Measurements from ENCODE around the gene POU2AF2. TPM values are rescaled to one million over a fixed set of nuclear protein-coding genes. Genes with fewer than 3 reads are reported as not detected.
"Not testable (repeated sequence)": the region's sequence is repeated elsewhere in the genome, so short reads cannot be mapped to it uniquely, and the experiment has no call there.

The POU2AF2 gene
- total RNA-seq, 1 donor: not detected

DNA sequence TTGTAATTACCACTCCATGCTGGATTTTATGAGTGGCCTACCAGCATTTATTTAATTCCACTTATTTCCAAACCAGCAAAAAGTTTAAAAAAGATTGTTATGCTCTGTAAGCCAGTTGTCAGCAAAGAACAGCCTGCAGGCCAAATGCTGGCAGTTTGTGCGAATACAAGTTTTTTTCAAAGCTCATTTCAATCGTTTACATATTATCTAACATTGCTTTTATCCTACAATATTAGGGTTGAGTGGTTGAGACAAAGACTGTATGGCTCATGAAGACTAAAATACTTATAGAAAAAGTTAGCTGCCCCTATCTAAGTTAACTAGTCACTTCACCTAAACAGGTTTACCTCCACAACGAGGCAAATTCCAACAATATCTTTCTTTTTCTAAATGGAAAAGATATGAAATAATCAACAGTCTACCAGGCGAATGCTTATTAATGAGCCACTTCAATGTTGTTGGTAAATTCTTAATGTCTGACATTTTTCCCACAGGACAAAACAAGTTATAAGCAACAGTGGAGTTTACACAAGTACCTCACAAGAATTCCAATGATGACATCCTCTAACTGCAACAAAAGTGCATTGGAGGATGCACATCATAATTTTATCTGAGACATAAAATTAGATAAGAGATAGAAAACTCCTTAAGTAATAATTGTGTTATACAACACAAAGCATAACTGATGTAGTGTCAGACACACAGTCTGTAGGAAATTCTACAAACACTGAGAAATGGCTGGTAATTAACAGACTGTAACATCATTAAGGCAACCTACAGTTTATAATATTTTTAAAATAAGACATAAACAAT, 35.8 kb upstream of the POU2AF2 start:
- TF ChIP-seq, protein P1, sequence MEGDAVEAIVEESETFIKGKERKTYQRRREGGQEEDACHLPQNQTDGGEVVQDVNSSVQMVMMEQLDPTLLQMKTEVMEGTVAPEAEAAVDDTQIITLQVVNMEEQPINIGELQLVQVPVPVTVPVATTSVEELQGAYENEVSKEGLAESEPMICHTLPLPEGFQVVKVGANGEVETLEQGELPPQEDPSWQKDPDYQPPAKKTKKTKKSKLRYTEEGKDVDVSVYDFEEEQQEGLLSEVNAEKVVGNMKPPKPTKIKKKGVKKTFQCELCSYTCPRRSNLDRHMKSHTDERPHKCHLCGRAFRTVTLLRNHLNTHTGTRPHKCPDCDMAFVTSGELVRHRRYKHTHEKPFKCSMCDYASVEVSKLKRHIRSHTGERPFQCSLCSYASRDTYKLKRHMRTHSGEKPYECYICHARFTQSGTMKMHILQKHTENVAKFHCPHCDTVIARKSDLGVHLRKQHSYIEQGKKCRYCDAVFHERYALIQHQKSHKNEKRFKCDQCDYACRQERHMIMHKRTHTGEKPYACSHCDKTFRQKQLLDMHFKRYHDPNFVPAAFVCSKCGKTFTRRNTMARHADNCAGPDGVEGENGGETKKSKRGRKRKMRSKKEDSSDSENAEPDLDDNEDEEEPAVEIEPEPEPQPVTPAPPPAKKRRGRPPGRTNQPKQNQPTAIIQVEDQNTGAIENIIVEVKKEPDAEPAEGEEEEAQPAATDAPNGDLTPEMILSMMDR (IDR thresholded peaks at IDR 0.05; ENCODE audit: insufficient read depth, low read depth, low read length): no peak
- H3K4me3 ChIP-seq (ENCODE audit: low read depth, low read length): no peak overlapping the region
- DNase-seq (ENCODE audit: low read depth): peak; percentile 46

DNA sequence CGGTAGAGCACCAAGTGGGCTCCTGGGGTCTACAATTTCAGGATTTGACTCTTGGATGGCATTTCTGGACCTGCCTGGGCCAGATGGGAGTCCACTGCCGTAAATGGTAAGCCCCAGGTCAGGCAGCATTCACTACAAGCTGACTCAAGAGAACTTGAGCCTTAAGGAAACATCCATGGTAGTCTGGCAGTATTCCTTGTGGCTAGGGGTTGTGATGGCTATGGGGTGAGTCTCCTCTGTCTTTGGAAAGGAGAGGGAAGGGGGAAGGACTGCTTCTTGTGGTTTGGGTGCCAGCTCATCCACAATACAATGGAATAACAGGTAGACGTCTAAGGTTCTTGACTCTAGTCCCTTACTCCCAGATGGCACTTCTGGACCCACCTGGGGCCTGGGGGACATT, 32.3 kb upstream of the POU2AF2 start:
- DNase-seq (ENCODE audit: low read depth): no peak
- H3K4me3 ChIP-seq (ENCODE audit: low read depth, low read length): no peak overlapping the region
- TF ChIP-seq, protein P1 (IDR thresholded peaks at IDR 0.05; ENCODE audit: insufficient read depth, low read depth, low read length): no peak

DNA sequence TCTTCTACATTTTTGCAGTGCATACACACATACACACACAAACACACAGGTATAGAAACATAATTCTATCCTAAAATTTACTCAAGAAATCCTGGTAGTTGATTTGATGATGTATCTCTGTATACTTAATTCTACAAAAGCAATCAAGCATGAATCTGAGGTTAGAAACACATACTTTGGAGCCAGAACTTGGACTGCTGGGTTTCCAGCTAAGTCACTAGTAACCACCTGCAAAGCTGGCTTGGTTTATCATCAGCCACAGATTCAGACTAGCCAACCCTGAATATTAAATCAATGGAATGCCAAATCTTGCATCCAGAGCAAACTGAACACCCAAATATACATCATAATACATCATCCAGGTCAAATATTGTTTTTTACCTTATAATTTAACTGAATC, 24.8 kb upstream of the POU2AF2 start:
- no peak overlapping the region for H3K4me3 ChIP-seq (ENCODE audit: low read depth, low read length)
- TF ChIP-seq, protein P1 (IDR thresholded peaks at IDR 0.05; ENCODE audit: insufficient read depth, low read depth, low read length): no peak
- DNase-seq (ENCODE audit: low read depth): no peak

DNA sequence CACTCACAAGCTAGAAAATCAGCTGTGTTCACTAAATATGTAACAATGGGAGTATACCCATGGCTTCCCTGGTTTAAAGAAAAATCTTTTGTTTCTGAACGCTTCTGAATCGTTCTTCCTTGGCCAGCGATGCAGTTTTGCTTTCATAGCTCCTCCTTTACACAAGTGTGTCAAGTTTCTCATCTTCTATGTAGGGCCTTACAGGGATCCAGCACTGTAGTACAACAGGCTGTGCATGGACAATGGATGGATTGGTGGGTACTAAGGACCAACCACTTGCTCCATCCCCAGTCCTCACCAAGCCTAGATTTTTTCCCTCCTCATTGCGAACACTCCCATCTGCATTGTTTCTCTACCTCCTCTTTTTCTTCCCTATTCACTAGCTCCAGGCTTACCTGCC, 24.3 kb upstream of the POU2AF2 start:
- H3K4me3 ChIP-seq (ENCODE audit: low read depth, low read length): no peak overlapping the region
- no peak for DNase-seq (ENCODE audit: low read depth)
- TF ChIP-seq, protein P1 (IDR thresholded peaks at IDR 0.05; ENCODE audit: insufficient read depth, low read depth, low read length): no peak

DNA sequence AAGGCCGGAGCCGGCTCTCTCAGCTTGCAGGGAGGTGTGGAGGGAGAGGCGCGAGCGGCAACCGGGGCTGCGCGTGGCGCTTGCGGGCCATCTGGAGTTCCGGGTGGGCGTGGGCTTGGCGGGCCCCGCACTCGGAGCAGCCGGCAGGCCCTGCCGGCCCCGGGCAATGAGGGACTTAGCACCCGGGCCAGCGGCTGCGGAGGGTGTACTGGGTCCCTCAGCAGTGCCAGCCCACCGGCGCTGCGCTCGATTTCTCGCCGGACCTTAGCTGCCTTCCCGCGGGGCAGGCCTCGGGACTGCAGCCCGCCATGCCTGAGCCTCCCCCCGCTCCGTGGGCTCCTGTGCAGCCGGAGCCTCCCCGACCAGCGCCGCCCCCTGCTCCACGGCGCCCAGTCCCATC, 23.6 kb upstream of the POU2AF2 start:
- H3K4me3 ChIP-seq (ENCODE audit: low read depth, low read length); DNase-seq (ENCODE audit: low read depth): not testable (repeated sequence)

DNA sequence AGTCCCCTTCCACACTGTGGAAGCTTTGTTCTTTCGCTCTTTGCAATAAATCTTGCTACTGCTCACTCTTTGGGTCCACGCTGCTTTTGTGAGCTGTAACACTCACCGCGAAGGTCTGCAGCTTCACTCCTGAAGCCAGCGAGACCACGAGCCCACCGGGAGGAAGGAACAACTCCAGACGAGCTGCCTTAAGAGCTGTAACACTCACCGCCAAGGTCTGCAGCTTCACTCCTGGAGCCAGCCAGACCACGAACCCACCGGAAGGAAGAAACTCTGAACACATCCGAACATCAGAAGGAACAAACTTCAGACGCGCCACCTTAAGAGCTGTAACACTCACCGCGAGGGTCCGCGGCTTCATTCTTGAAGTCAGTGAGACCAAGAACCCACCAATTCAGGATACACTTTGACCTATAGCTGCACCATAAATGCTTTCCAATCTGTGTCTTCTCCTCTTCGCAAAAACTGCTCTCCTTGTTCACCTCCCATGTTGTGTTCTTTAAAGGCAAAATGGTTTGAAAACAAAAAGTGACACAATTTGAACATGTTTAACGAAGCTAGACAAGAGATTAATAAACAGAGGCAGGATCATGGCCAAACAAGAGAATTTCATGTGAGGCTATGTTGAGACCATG, 22.6 kb upstream of the POU2AF2 start:
- DNase-seq (ENCODE audit: low read depth); H3K4me3 ChIP-seq (ENCODE audit: low read depth, low read length): not testable (repeated sequence)

DNA sequence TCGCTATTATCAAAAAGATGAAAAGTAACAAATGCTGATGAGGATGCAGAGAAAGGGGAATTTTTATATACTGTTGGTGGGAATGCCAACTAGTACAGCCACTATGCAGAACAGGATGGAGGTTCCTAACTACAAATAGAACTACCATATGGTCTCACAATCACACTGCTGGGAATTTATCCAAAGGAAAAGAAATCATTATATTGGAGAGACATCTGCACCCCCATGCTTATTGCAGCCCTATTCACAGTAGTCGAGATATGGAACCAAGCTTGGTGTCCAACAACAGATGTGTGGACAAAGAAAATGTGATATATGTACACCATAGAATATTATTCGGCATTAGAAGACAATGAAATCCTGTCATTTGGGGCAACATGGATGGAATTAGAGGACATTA, 19.6 kb upstream of the POU2AF2 start:
- no peak overlapping the region for H3K4me3 ChIP-seq (ENCODE audit: low read depth, low read length)
- no peak for DNase-seq (ENCODE audit: low read depth)
- TF ChIP-seq, protein P1 (IDR thresholded peaks at IDR 0.05; ENCODE audit: insufficient read depth, low read depth, low read length): no peak

DNA sequence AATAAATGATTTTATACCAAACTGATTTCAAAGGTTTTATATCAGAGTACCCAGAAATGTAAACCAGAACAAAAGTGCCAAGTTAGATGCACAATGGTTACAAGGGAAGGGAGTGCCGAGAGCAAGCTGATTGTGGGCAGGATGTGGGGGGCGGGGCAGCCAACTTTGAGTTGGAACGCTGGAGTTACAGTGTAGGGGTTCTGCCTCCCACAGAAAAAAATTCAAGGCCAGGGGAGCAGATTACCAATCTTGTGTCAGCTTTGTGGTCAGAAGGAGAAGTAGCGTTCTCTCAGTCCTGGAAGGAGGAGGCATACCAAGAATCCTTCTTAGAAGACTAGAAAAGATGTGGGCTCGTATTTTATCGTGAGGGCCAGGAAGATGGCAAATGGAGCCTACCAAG, 15.9 kb upstream of the POU2AF2 start:
- no peak for DNase-seq (ENCODE audit: low read depth)
- H3K4me3 ChIP-seq (ENCODE audit: low read depth, low read length): no peak overlapping the region
- TF ChIP-seq, protein P1 (IDR thresholded peaks at IDR 0.05; ENCODE audit: insufficient read depth, low read depth, low read length): no peak

All from fibroblast of villous mesenchyme (primary cell).